H54 (cell line): Measurements from ENCODE around the gene GLA.

Source experiments
- DNase-seq: peaks from one replicate; pipeline ENCODE4 v3.0.0; 2011; ENCODE audit warnings: low spot score, mixed read lengths; ENCODE audit not compliant: insufficient read length
- FAIRE-seq: peaks from 3 replicates; lab custom pipeline; 2011; peaks lifted over from hg19 to GRCh38; lab: Jason Lieb, UNC
- POLR2A ChIP-seq: IDR thresholded peaks from 2 replicates; pipeline ENCODE4 v1.6.1; 2011; ENCODE audit warnings: low read depth, mild to moderate bottlenecking, low read length

GLA gene

GRCh38 chrX:101415180-101416145, 7.7 kb upstream of the GLA start:
- no peak for FAIRE-seq
- no peak for DNase-seq
- TF ChIP-seq POLR2A: no peak

GRCh38 chrX:101411984-101412383, 4.3 kb upstream of the GLA start:
- DNase-seq (no peak), FAIRE-seq (no peak)
- TF ChIP-seq POLR2A: no peak

GRCh38 chrX:101410461-101410860, 2.7 kb upstream of the GLA start:
- FAIRE-seq: no peak

GRCh38 chrX:101409043-101409442, 1.3 kb upstream of the GLA start:
- no peak for TF ChIP-seq POLR2A
- no peak for FAIRE-seq
- DNase-seq: no peak

More at GRCh38 chrX:101410461-101410860, 2.7 kb upstream of the GLA start:
- DNase-seq: no peak
- TF ChIP-seq POLR2A: no peak

- DNase-seq (no peak), FAIRE-seq (no peak)
- TF ChIP-seq POLR2A: no peak
These were observed 762 bp upstream of the GLA start for GRCh38 chrX:101408532-101408841.

GRCh38 chrX:101407167-101407747, 468 bp downstream of the GLA start:
- TF ChIP-seq POLR2A: no peak
- no peak for DNase-seq
- FAIRE-seq: no peak

GRCh38 chrX:101399825-101400224, 7.9 kb downstream of the GLA start:
- DNase-seq (no peak), FAIRE-seq (no peak)
- TF ChIP-seq POLR2A: no peak

GRCh38 chrX:101398694-101399093, 9.0 kb downstream of the GLA start:
- no peak for FAIRE-seq
- TF ChIP-seq POLR2A: no peak
- no peak for DNase-seq

GRCh38 chrX:101397779-101398178, 9.9 kb downstream of the GLA start:
- DNase-seq: no peak
- TF ChIP-seq POLR2A: no peak
- FAIRE-seq: no peak

GRCh38 chrX:101395789-101396188, 11.9 kb downstream of the GLA start:
- DNase-seq (no peak), FAIRE-seq (no peak)
- no peak for TF ChIP-seq POLR2A

GRCh38 chrX:101394372-101394771, 13.4 kb downstream of the GLA start:
- FAIRE-seq: no peak
- no peak for TF ChIP-seq POLR2A
- no peak for DNase-seq

- no peak for TF ChIP-seq POLR2A
These were observed 14.0 kb downstream of the GLA start for GRCh38 chrX:101393530-101394305.

GRCh38 chrX:101391831-101392230, 15.9 kb downstream of the GLA start:
- FAIRE-seq (no peak), DNase-seq (no peak)
- TF ChIP-seq POLR2A: no peak

More at GRCh38 chrX:101393530-101394305, 14.0 kb downstream of the GLA start:
- DNase-seq (no peak), FAIRE-seq (no peak)
